Measurements from ENCODE around the gene SBF2.

Gene SBF2

GRCh38 chr11:9741260-9741659 lies 552.8 kb downstream of the SBF2 start:
- TF ChIP-seq GATA2 (IDR thresholded peaks at IDR 0.05; ENCODE audit: low read depth, low read length) (no peak), GATA3 (IDR thresholded peaks at IDR 0.05; ENCODE audit: low read depth, low read length) (no peak)

GRCh38 chr11:9740202-9740883 lies 553.7 kb downstream of the SBF2 start:
- TF ChIP-seq GATA2 (IDR thresholded peaks at IDR 0.05; ENCODE audit: low read depth, low read length) (no peak), GATA3 (IDR thresholded peaks at IDR 0.05; ENCODE audit: low read depth, low read length) (no peak)

- TF ChIP-seq GATA3 (IDR thresholded peaks at IDR 0.05; ENCODE audit: low read depth, low read length) (no peak), GATA2 (IDR thresholded peaks at IDR 0.05; ENCODE audit: low read depth, low read length) (no peak)
These were observed 554.7 kb downstream of the SBF2 start for GRCh38 chr11:9739123-9739900.

- TF ChIP-seq GATA2 (IDR thresholded peaks at IDR 0.05; ENCODE audit: low read depth, low read length) (no peak), GATA3 (IDR thresholded peaks at IDR 0.05; ENCODE audit: low read depth, low read length) (no peak)
These were observed 555.3 kb downstream of the SBF2 start for GRCh38 chr11:9738707-9739106.

GRCh38 chr11:9738116-9738515 lies 555.9 kb downstream of the SBF2 start:
- TF ChIP-seq GATA2 (IDR thresholded peaks at IDR 0.05; ENCODE audit: low read depth, low read length) (no peak), GATA3 (IDR thresholded peaks at IDR 0.05; ENCODE audit: low read depth, low read length) (no peak)

- no peak for TF ChIP-seq GATA3 (IDR thresholded peaks at IDR 0.05; ENCODE audit: low read depth, low read length)
- TF ChIP-seq GATA2 (IDR thresholded peaks at IDR 0.05; ENCODE audit: low read depth, low read length), result no peak
These were observed 557.7 kb downstream of the SBF2 start for GRCh38 chr11:9736365-9736764.

GRCh38 chr11:9735919-9736318 lies 558.1 kb downstream of the SBF2 start:
- TF ChIP-seq GATA3 (IDR thresholded peaks at IDR 0.05; ENCODE audit: low read depth, low read length), result no peak
- no peak for TF ChIP-seq GATA2 (IDR thresholded peaks at IDR 0.05; ENCODE audit: low read depth, low read length)

- TF ChIP-seq GATA3 (IDR thresholded peaks at IDR 0.05; ENCODE audit: low read depth, low read length), result no peak
- no peak for TF ChIP-seq GATA2 (IDR thresholded peaks at IDR 0.05; ENCODE audit: low read depth, low read length)
These were observed 558.8 kb downstream of the SBF2 start for GRCh38 chr11:9735236-9735635.

GRCh38 chr11:9733212-9733611 lies 560.8 kb downstream of the SBF2 start:
- TF ChIP-seq GATA3 (IDR thresholded peaks at IDR 0.05; ENCODE audit: low read depth, low read length) (no peak), GATA2 (IDR thresholded peaks at IDR 0.05; ENCODE audit: low read depth, low read length) (no peak)

- TF ChIP-seq GATA2 (IDR thresholded peaks at IDR 0.05; ENCODE audit: low read depth, low read length) (no peak), GATA3 (IDR thresholded peaks at IDR 0.05; ENCODE audit: low read depth, low read length) (no peak)
These were observed 561.6 kb downstream of the SBF2 start for GRCh38 chr11:9732453-9732852.

- TF ChIP-seq GATA2 (IDR thresholded peaks at IDR 0.05; ENCODE audit: low read depth, low read length) (no peak), GATA3 (IDR thresholded peaks at IDR 0.05; ENCODE audit: low read depth, low read length) (no peak)
These were observed 562.8 kb downstream of the SBF2 start for GRCh38 chr11:9731256-9731655.

All from SH-SY5Y (cell line).